Measurements from ENCODE around the gene UBE4B. TPM values are rescaled to one million over a fixed set of nuclear protein-coding genes. Genes with fewer than 3 reads are reported as not detected.

UBE4B gene
- total RNA-seq, 1 experiment from 2014 or later = 40.3 TPM

DNA sequence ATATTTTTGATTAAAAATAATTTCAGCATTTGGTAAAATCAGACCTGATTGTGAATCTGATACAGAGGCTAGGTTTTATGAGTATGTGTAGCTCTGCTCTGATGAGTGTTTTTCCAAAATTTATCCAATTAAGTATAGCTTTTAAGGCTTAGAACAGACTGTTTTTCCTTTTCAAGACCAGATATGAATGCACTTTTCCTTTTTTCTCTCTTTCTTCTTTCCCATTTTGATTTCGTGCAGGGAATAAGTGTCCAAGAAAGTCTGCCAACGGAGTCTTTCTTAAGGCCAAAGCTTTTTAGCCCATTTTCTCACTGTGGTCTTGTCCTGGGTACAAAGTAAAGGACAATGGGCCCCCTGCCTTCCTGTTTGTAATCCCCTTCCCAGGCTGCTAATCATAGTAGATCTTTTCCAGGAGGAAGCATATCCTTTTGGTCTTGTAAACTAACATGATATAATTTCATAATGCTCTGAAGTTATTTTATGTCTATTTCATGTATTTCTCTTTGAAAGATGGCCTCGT is 180.5 kb downstream of the UBE4B start:
- Histone ChIP-seq H3K4me1 (peaks cover 8% of the 10 kb centered on the region; the same call in 1 of the 2 replicates), H3K36me3 (ENCODE audit: control insufficient read depth, insufficient read depth, low read length) (no peaks in the 10 kb centered on the region), H3K27me3 (replicated peaks; ENCODE audit: control insufficient read depth, insufficient read depth, low read length) (no peaks in the 10 kb centered on the region), H3K4me3 (ENCODE audit: low read depth, low read length) (no peak overlapping the region), H3K9me3 (no peaks in the 10 kb centered on the region)
- no TSS peak for BruUV-seq (replicated peaks)
- TF ChIP-seq, protein P1, sequence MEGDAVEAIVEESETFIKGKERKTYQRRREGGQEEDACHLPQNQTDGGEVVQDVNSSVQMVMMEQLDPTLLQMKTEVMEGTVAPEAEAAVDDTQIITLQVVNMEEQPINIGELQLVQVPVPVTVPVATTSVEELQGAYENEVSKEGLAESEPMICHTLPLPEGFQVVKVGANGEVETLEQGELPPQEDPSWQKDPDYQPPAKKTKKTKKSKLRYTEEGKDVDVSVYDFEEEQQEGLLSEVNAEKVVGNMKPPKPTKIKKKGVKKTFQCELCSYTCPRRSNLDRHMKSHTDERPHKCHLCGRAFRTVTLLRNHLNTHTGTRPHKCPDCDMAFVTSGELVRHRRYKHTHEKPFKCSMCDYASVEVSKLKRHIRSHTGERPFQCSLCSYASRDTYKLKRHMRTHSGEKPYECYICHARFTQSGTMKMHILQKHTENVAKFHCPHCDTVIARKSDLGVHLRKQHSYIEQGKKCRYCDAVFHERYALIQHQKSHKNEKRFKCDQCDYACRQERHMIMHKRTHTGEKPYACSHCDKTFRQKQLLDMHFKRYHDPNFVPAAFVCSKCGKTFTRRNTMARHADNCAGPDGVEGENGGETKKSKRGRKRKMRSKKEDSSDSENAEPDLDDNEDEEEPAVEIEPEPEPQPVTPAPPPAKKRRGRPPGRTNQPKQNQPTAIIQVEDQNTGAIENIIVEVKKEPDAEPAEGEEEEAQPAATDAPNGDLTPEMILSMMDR (IDR thresholded peaks at IDR 0.05; ENCODE audit: insufficient read depth in 1 of 2, low read depth in 1 of 2, low read length in 1 of 2, severe bottlenecking in 1 of 2, unreplicated experiment in 1 of 2) = no peak
- no peaks in the 10 kb centered on the region for H3K9me3 Mint-ChIP-seq (ENCODE audit: unreplicated experiment)
- H3K27ac Mint-ChIP-seq (ENCODE audit: unreplicated experiment) = no peak overlapping the region
- H3K4me1 Mint-ChIP-seq (ENCODE audit: low read depth, unreplicated experiment) = peaks cover 35% of the 10 kb centered on the region
- no peaks in the 10 kb centered on the region for H3K27me3 Mint-ChIP-seq (ENCODE audit: insufficient read depth, unreplicated experiment)
- intact Hi-C loops (cut with micrococcal nuclease; ENCODE audit: unreplicated experiment) = loop anchor here (5.0 kb wide), 1 partner anchor 59 kb away; no protein-coding TSS in a partner anchor
- POLR2A ChIA-PET = no interaction called here
- no peak overlapping the region for H3K4me3 Mint-ChIP-seq (ENCODE audit: unreplicated experiment)
- peaks cover 21% of the 10 kb centered on the region for H3K36me3 Mint-ChIP-seq (ENCODE audit: insufficient read depth, unreplicated experiment)
- CTCF ChIA-PET = no interaction called here
- DNase-seq = no peak

DNA sequence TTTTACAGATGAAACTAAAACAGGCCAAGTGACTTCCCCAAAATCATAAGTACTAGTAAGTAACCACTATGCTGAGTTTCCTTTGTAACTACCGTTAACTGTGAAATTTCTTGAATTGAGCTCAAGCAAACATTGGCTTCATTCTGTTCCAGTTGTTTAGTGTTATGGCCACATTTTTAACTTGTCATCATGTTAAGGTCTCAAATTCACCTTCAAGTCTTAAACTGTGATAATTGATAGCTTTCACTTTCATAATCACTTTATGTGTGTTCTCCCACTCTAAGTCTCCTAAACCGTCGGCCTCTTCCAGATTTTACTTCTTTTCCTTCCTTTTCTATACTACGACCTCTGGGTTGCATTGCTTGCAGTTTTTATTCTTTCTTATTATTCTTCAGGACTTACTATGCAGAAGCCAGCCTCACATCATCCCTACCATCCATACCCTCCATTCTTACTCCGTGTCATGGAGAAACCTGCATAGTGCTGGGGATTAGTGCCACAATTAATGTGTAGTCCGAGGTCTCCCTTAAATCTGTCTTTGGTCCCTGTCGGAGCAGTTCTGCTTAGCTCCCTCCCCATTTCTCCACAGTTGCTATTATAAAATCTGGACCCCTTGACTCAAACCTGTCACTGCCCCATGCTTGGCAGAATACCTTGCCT is 183.5 kb downstream of the UBE4B start:
- Histone ChIP-seq H3K4me1 (peaks cover 8% of the 10 kb centered on the region; the same call in 1 of the 2 replicates), H3K9me3 (no peaks in the 10 kb centered on the region), H3K4me3 (ENCODE audit: low read depth, low read length) (no peak overlapping the region), H3K36me3 (ENCODE audit: control insufficient read depth, insufficient read depth, low read length) (no peaks in the 10 kb centered on the region), H3K27me3 (replicated peaks; ENCODE audit: control insufficient read depth, insufficient read depth, low read length) (no peaks in the 10 kb centered on the region)
- TF ChIP-seq, protein P1 (IDR thresholded peaks at IDR 0.05; ENCODE audit: insufficient read depth in 1 of 2, low read depth in 1 of 2, low read length in 1 of 2, severe bottlenecking in 1 of 2, unreplicated experiment in 1 of 2) = no peak
- ChIA-PET CTCF (no interaction called here), POLR2A (no interaction called here)
- peaks cover 35% of the 10 kb centered on the region for H3K4me1 Mint-ChIP-seq (ENCODE audit: low read depth, unreplicated experiment)
- intact Hi-C loops (cut with micrococcal nuclease; ENCODE audit: unreplicated experiment) = no loop called here
- peak overlapping the region; percentile 34 for H3K27ac Mint-ChIP-seq (ENCODE audit: unreplicated experiment)
- H3K4me3 Mint-ChIP-seq (ENCODE audit: unreplicated experiment) = no peak overlapping the region
- no peaks in the 10 kb centered on the region for H3K27me3 Mint-ChIP-seq (ENCODE audit: insufficient read depth, unreplicated experiment)
- peaks cover 11% of the 10 kb centered on the region for H3K36me3 Mint-ChIP-seq (ENCODE audit: insufficient read depth, unreplicated experiment)
- BruUV-seq (replicated peaks) = no TSS peak
- no peaks in the 10 kb centered on the region for H3K9me3 Mint-ChIP-seq (ENCODE audit: unreplicated experiment)
- no peak for DNase-seq

DNA sequence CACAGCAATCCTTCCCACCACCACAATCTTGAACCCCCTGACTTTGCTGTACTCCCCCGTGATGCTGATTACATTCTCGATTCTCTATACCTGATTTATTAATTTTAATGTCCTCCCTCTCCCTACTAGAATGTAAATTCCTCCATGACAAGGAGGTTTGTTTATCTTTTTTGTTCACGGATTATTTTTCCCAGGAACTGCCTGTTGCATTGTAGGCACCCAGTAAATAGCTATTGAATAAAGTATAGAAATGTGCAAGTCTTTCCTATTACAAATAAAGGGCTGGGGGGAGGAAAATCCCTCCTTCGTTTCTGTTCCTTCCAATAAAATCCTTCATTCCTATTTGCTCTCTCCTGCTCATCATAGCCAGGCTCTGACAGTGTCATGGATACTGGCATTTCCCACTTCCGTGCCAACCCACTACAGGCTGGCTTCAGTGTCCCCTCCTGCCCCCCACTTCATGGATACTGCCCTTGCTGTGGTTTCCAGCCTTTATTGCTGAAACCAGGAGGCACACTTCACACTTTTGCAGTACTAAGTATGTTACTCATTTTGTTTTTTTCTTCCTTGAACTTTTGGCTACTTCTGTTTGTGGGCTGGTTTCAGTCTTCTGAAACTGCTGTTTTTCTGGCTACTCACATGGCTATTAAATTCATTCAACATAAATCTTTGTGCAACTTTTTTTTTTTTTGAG is 185.1 kb downstream of the UBE4B start:
- intact Hi-C loops (cut with micrococcal nuclease; ENCODE audit: unreplicated experiment) = no loop called here
- TF ChIP-seq, protein P1 (IDR thresholded peaks at IDR 0.05; ENCODE audit: insufficient read depth in 1 of 2, low read depth in 1 of 2, low read length in 1 of 2, severe bottlenecking in 1 of 2, unreplicated experiment in 1 of 2) = no peak
- Mint-ChIP-seq H3K4me3 (ENCODE audit: unreplicated experiment) (no peak overlapping the region), H3K27ac (ENCODE audit: unreplicated experiment) (no peak overlapping the region), H3K36me3 (ENCODE audit: insufficient read depth, unreplicated experiment) (peaks cover 7% of the 10 kb centered on the region), H3K27me3 (ENCODE audit: insufficient read depth, unreplicated experiment) (no peaks in the 10 kb centered on the region), H3K9me3 (ENCODE audit: unreplicated experiment) (no peaks in the 10 kb centered on the region), H3K4me1 (ENCODE audit: low read depth, unreplicated experiment) (peaks cover 24% of the 10 kb centered on the region)
- BruUV-seq (replicated peaks) = no TSS peak
- Histone ChIP-seq H3K36me3 (ENCODE audit: control insufficient read depth, insufficient read depth, low read length) (no peaks in the 10 kb centered on the region), H3K9me3 (no peaks in the 10 kb centered on the region), H3K4me3 (ENCODE audit: low read depth, low read length) (no peak overlapping the region), H3K4me1 (peaks cover 3% of the 10 kb centered on the region; the same call in 1 of the 2 replicates), H3K27me3 (replicated peaks; ENCODE audit: control insufficient read depth, insufficient read depth, low read length) (no peaks in the 10 kb centered on the region)
- ChIA-PET CTCF (no interaction called here), POLR2A (no interaction called here)
- DNase-seq = no peak

Data from Caco-2 (cell line).